Loucy (cell line): ENCODE results near the gene PAFAH2.

Experiments
- H2AFZ ChIP-seq: fragments of 200-600 bp; sonication (generic); 2 replicates; pipeline ENCODE4 v1.6.0; 2016; ENCODE audit warnings: antibody characterized with exemption, mild to moderate bottlenecking, low read length, moderate library complexity
- H3F3A ChIP-seq: fragments of 200-600 bp; 2 replicates; pipeline ENCODE4 v1.6.0; 2016; ENCODE audit warnings: antibody characterized with exemption, low read depth, mild to moderate bottlenecking
- H3K27me3 ChIP-seq: fragments of 200-600 bp; sonication (generic); 2 replicates; pipeline ENCODE4 v1.6.1; 2014; ENCODE audit warnings: low read length, mild to moderate bottlenecking; ENCODE audit not compliant: insufficient read depth, poor library complexity, severe bottlenecking
- H3K36me3 ChIP-seq: fragments of 200-600 bp; sonication (generic); 2 replicates; pipeline ENCODE4 v1.6.1; 2016; ENCODE audit warnings: low read length; ENCODE audit not compliant: insufficient read depth
- H3K4me1 ChIP-seq: fragments of 200-600 bp; sonication (generic); 2 replicates; pipeline ENCODE4 v1.5.1; 2014; ENCODE audit warnings: low read length, mild to moderate bottlenecking; ENCODE audit not compliant: insufficient read depth, poor library complexity, severe bottlenecking
- H3K4me2 ChIP-seq: fragments of 200-600 bp; sonication (generic); 2 replicates; pipeline ENCODE4 v1.6.0; 2014; ENCODE audit warnings: antibody characterized with exemption, low read length, low read depth, mild to moderate bottlenecking; ENCODE audit not compliant: poor library complexity, severe bottlenecking
- H3K4me3 ChIP-seq: fragments of 200-600 bp; sonication (generic); 2 replicates; pipeline ENCODE4 v1.5.1; 2014; ENCODE audit warnings: low read length, mild to moderate bottlenecking, mixed read lengths; ENCODE audit not compliant: poor library complexity, severe bottlenecking
- H3K79me2 ChIP-seq: fragments of 200-600 bp; sonication (generic); 2 replicates; pipeline ENCODE4 v1.6.1; 2014; ENCODE audit warnings: low read length; ENCODE audit not compliant: insufficient read depth
- H3K9ac ChIP-seq: fragments of 200-600 bp; sonication (generic); 2 replicates; pipeline ENCODE4 v1.6.0; 2014; ENCODE audit warnings: mild to moderate bottlenecking, low read depth, low read length, moderate library complexity; ENCODE audit not compliant: poor library complexity, severe bottlenecking
- H3K9me2 ChIP-seq: fragments of 200-600 bp; sonication (generic); replicated peaks from 2 replicates; pipeline ENCODE4 v1.6.1; 2016; ENCODE audit warnings: low read depth, low read length, mixed read lengths
- H3K9me3 ChIP-seq: fragments of 200-600 bp; sonication (generic); 2 replicates; pipeline ENCODE4 v1.6.1; 2014; ENCODE audit warnings: mild to moderate bottlenecking, antibody characterized with exemption, low read length, low read depth; ENCODE audit not compliant: insufficient read depth
- H4K20me1 ChIP-seq: fragments of 200-600 bp; sonication (generic); 2 replicates; pipeline ENCODE4 v1.6.0; 2014; ENCODE audit warnings: antibody characterized with exemption, low read length, mild to moderate bottlenecking; ENCODE audit not compliant: insufficient read depth, poor library complexity, severe bottlenecking
- CTCF ChIP-seq: fragments of 200-600 bp; sonication (generic); conservative IDR thresholded peaks from 2 replicates; pipeline ENCODE4 v1.5.1; 2014; ENCODE audit warnings: mild to moderate bottlenecking, antibody characterized with exemption, low read length
- EZH2phosphoT487 ChIP-seq: fragments of 200-600 bp; IDR thresholded peaks from 2 replicates; pipeline ENCODE4 v1.6.1; 2018; ENCODE audit warnings: antibody characterized with exemption, mild to moderate bottlenecking, moderate library complexity, borderline replicate concordance

The PAFAH2 gene

GRCh38 chr1:25985171-25985570 lies 12.7 kb downstream of the PAFAH2 start:
- Histone ChIP-seq H3K36me3 (peaks cover 15% of the 10 kb centered on the region; the same call in 1 of the 2 replicates), H3K4me1 (peaks cover 36% of the 10 kb centered on the region), H3K9ac (no peak overlapping the region), H3K27me3 (no peaks in the 10 kb centered on the region), H3K9me3 (no peaks in the 10 kb centered on the region), H2AFZ (no peak overlapping the region), H3K79me2 (peaks cover 16% of the 10 kb centered on the region; the same call in 1 of the 2 replicates), H3K4me3 (no peak overlapping the region), H3K4me2 (peak overlapping the region; percentile 23), H4K20me1 (no peaks in the 10 kb centered on the region), H3F3A (no peaks in the 10 kb centered on the region), H3K9me2 (no peaks in the 10 kb centered on the region)
- no peak for TF ChIP-seq CTCF
- TF ChIP-seq EZH2phosphoT487: no peak

- Histone ChIP-seq H4K20me1 (no peaks in the 10 kb centered on the region), H3K27me3 (no peaks in the 10 kb centered on the region), H3K36me3 (peaks cover 29% of the 10 kb centered on the region; the same call in 1 of the 2 replicates), H3K4me1 (no peaks in the 10 kb centered on the region), H3K4me2 (no peak overlapping the region), H3K4me3 (no peak overlapping the region), H3K79me2 (no peaks in the 10 kb centered on the region), H3F3A (no peaks in the 10 kb centered on the region), H3K9me3 (no peaks in the 10 kb centered on the region), H3K9me2 (no peaks in the 10 kb centered on the region), H3K9ac (no peak overlapping the region), H2AFZ (no peak overlapping the region)
- no peak for TF ChIP-seq EZH2phosphoT487
- TF ChIP-seq CTCF: no peak
Observed at GRCh38 chr1:25979210-25979609, 18.7 kb downstream of the PAFAH2 start.

GRCh38 chr1:25978403-25978802 lies 19.5 kb downstream of the PAFAH2 start:
- Histone ChIP-seq H3K36me3 (peaks cover 35% of the 10 kb centered on the region; the same call in 1 of the 2 replicates), H3K9ac (no peak overlapping the region), H3K4me1 (no peaks in the 10 kb centered on the region), H3K27me3 (no peaks in the 10 kb centered on the region), H3K9me2 (no peaks in the 10 kb centered on the region), H3F3A (no peaks in the 10 kb centered on the region), H4K20me1 (no peaks in the 10 kb centered on the region), H2AFZ (no peak overlapping the region), H3K79me2 (no peaks in the 10 kb centered on the region), H3K4me2 (no peak overlapping the region), H3K4me3 (no peak overlapping the region), H3K9me3 (no peaks in the 10 kb centered on the region)
- TF ChIP-seq CTCF (no peak), EZH2phosphoT487 (no peak)
